HEK293 (cell line): ENCODE results near the gene TBC1D20.

ENCODE experiments used
- BCL11A ChIP-seq: fragments of 450-650 bp; formaldehyde crosslinking; IDR thresholded peaks from 2 replicates; pipeline ENCODE4 v1.5.1; 2016; ENCODE audit warnings: low read depth, missing biosample characterization, missing genetic modification characterization
- CTCF ChIP-seq: fragments of 450-650 bp; formaldehyde crosslinking; IDR thresholded peaks from 2 replicates; pipeline ENCODE4 v1.5.1; 2016; ENCODE audit warnings: missing biosample characterization, missing genetic modification characterization
- KLF17 ChIP-seq: fragments of 450-650 bp; formaldehyde crosslinking; IDR thresholded peaks from 2 replicates; pipeline ENCODE4 v1.5.1; 2016; ENCODE audit warnings: missing biosample characterization, missing genetic modification characterization
- PRDM1 ChIP-seq: fragments of 450-650 bp; formaldehyde crosslinking; IDR thresholded peaks from 2 replicates; pipeline ENCODE4; 2016; ENCODE audit warnings: missing biosample characterization, missing genetic modification characterization
- TCF7L2 ChIP-seq: IDR thresholded peaks from 2 replicates; pipeline ENCODE4 v1.6.1; 2011; ENCODE audit warnings: low read depth, mild to moderate bottlenecking, inconsistent platforms, low read length, moderate library complexity, borderline replicate concordance
- ZBTB11 ChIP-seq: fragments of 450-650 bp; formaldehyde crosslinking; conservative IDR thresholded peaks from 2 replicates; pipeline ENCODE4 v1.5.1; 2016; ENCODE audit warnings: low read depth, missing biosample characterization, missing genetic modification characterization
- ZBTB20 ChIP-seq: fragments of 450-650 bp; formaldehyde crosslinking; IDR thresholded peaks from 2 replicates; pipeline ENCODE4 v1.5.1; 2016; ENCODE audit warnings: missing biosample characterization, missing genetic modification characterization
- ZFHX2 ChIP-seq: fragments of 450-650 bp; formaldehyde crosslinking; conservative IDR thresholded peaks from 2 replicates; pipeline ENCODE4 v1.5.1; 2016; ENCODE audit warnings: missing biosample characterization, missing genetic modification characterization
- ZFP37 ChIP-seq: fragments of 450-650 bp; formaldehyde crosslinking; IDR thresholded peaks from 2 replicates; pipeline ENCODE4 v1.5.1; 2016; ENCODE audit warnings: missing biosample characterization, missing genetic modification characterization
- ZFP41 ChIP-seq: fragments of 450-650 bp; formaldehyde crosslinking; IDR thresholded peaks from 2 replicates; pipeline ENCODE4 v1.5.1; 2016; ENCODE audit warnings: missing biosample characterization, missing genetic modification characterization, borderline replicate concordance
- ZNF140 ChIP-seq: fragments of 450-650 bp; formaldehyde crosslinking; IDR thresholded peaks from 2 replicates; pipeline ENCODE4 v1.5.1; 2016; ENCODE audit warnings: missing biosample characterization, missing genetic modification characterization
- ZNF175 ChIP-seq: fragments of 450-650 bp; formaldehyde crosslinking; IDR thresholded peaks from 2 replicates; pipeline ENCODE4 v1.5.1; 2016; ENCODE audit warnings: missing biosample characterization, missing genetic modification characterization
- ZNF2 ChIP-seq: fragments of 450-650 bp; formaldehyde crosslinking; IDR thresholded peaks from 2 replicates; pipeline ENCODE4 v1.5.1; 2016; ENCODE audit warnings: missing biosample characterization, missing genetic modification characterization
- ZNF248 ChIP-seq: fragments of 450-650 bp; formaldehyde crosslinking; IDR thresholded peaks from 2 replicates; pipeline ENCODE4 v1.5.1; 2017; ENCODE audit warnings: missing biosample characterization, missing genetic modification characterization
- ZNF280D ChIP-seq: fragments of 450-650 bp; formaldehyde crosslinking; IDR thresholded peaks from 2 replicates; pipeline ENCODE4 v1.5.1; 2016; ENCODE audit warnings: missing biosample characterization, missing genetic modification characterization
- ZNF391 ChIP-seq: fragments of 450-650 bp; formaldehyde crosslinking; IDR thresholded peaks from 2 replicates; pipeline ENCODE4 v1.5.1; 2016; ENCODE audit warnings: low read depth, missing biosample characterization, missing genetic modification characterization, borderline replicate concordance
- ZNF398 ChIP-seq: fragments of 450-650 bp; formaldehyde crosslinking; IDR thresholded peaks from 2 replicates; pipeline ENCODE4 v1.5.1; 2017; ENCODE audit warnings: missing biosample characterization, missing genetic modification characterization
- ZNF423 ChIP-seq: fragments of 450-650 bp; formaldehyde crosslinking; IDR thresholded peaks from 2 replicates; pipeline ENCODE4 v1.5.1; 2016; ENCODE audit warnings: missing biosample characterization, missing genetic modification characterization
- ZNF426 ChIP-seq: fragments of 450-650 bp; formaldehyde crosslinking; IDR thresholded peaks from 2 replicates; pipeline ENCODE4 v1.5.1; 2017; ENCODE audit warnings: missing biosample characterization, missing genetic modification characterization, mild to moderate bottlenecking, inconsistent platforms, moderate library complexity
- ZNF501 ChIP-seq: fragments of 450-650 bp; formaldehyde crosslinking; IDR thresholded peaks from 2 replicates; pipeline ENCODE4 v1.5.1; 2016; ENCODE audit warnings: missing biosample characterization, missing genetic modification characterization
- ZNF629 ChIP-seq: fragments of 450-650 bp; formaldehyde crosslinking; IDR thresholded peaks from 2 replicates; pipeline ENCODE4 v1.5.1; 2017; ENCODE audit warnings: missing biosample characterization, missing genetic modification characterization
- ZNF677 ChIP-seq: fragments of 450-650 bp; IDR thresholded peaks from 2 replicates; pipeline ENCODE4 v1.5.0; 2018; ENCODE audit warnings: missing biosample characterization, mild to moderate bottlenecking, missing genetic modification characterization, moderate library complexity
- ZNF704 ChIP-seq: fragments of 450-650 bp; formaldehyde crosslinking; IDR thresholded peaks from 2 replicates; pipeline ENCODE4 v1.5.1; 2016; ENCODE audit warnings: missing biosample characterization, missing genetic modification characterization
- ZNF777 ChIP-seq: fragments of 450-650 bp; formaldehyde crosslinking; IDR thresholded peaks from 2 replicates; pipeline ENCODE4 v1.5.1; 2017; ENCODE audit warnings: missing biosample characterization, missing genetic modification characterization, borderline replicate concordance
- ZNF830 ChIP-seq: fragments of 450-650 bp; IDR thresholded peaks from 2 replicates; pipeline ENCODE4 v1.5.0; 2018; ENCODE audit warnings: missing biosample characterization, missing genetic modification characterization, low read depth, mild to moderate bottlenecking, moderate library complexity

Gene TBC1D20

GRCh38 chr20:407953-408842, 54.1 kb downstream of the TBC1D20 start, which contains the start of gene RBCK1 (continued):
- no peak for TF ChIP-seq ZNF704 (tag by site-specific recombination)
- peak; percentile 74 for TF ChIP-seq PRDM1 (tag by site-specific recombination)
- TF ChIP-seq ZNF677 (tag by site-specific recombination) = no peak
- TF ChIP-seq ZNF629 (tag by site-specific recombination) = no peak; the same call in 1 of the 2 replicates
- TF ChIP-seq ZNF501 (tag by site-specific recombination) = no peak
- TF ChIP-seq TCF7L2 = no peak
- TF ChIP-seq ZBTB20 (tag by site-specific recombination) = peak; percentile 91
- TF ChIP-seq BCL11A (tag by site-specific recombination) = no peak
- no peak for TF ChIP-seq ZNF777 (tag by site-specific recombination)
- TF ChIP-seq ZNF830 = no peak
- no peak for TF ChIP-seq ZNF140 (tag by site-specific recombination)
- TF ChIP-seq ZNF2 (tag by site-specific recombination) = 0 out of 2 replicates have a peak, but pooled peaks have one; percentile 32
- no peak for TF ChIP-seq ZNF426 (tag by site-specific recombination)
- 0 out of 2 replicates have a peak, but pooled peaks have one; percentile 5 for TF ChIP-seq ZFHX2 (tag by site-specific recombination)
- TF ChIP-seq ZNF248 = no peak
- TF ChIP-seq ZNF280D (tag by site-specific recombination) = no peak
- no peak for TF ChIP-seq ZNF423 (tag by site-specific recombination)
- TF ChIP-seq ZNF175 (tag by site-specific recombination) = no peak
- peak; percentile 46; the same call in 1 of the 2 replicates for TF ChIP-seq ZNF391 (tag by site-specific recombination)
- peak; percentile 61 for TF ChIP-seq CTCF (tag by site-specific recombination)
- TF ChIP-seq ZFP37 (tag by site-specific recombination) = peak; percentile 40; the same call in 1 of the 2 replicates
- TF ChIP-seq ZBTB11 (tag by site-specific recombination) = peak; percentile 88
- TF ChIP-seq ZNF398 (tag by site-specific recombination) = peak; percentile 54
- no peak; the same call in 1 of the 2 replicates for TF ChIP-seq KLF17 (tag by site-specific recombination)
- TF ChIP-seq ZFP41 (tag by site-specific recombination) = no peak
